GM19468 (cell line): Measurements from ENCODE around the gene PRPSAP2.
A peak's percentile ranks its signal among the peaks of the same experiment; 100 is the strongest.
"Not testable (repeated sequence)": the region's sequence is repeated elsewhere in the genome, so short reads cannot be mapped to it uniquely, and the experiment has no call there.

Source experiments
- ATAC-seq: cut with Tn5 transposase; IDR thresholded peaks from one replicate; pipeline ENCODE4 v1.9.1; 2021; ENCODE audit warnings: mild to moderate bottlenecking, moderate library complexity, moderate number of reproducible peaks; ENCODE audit not compliant: unreplicated experiment; ENCODE audit errors: extremely low read depth

PRPSAP2 gene

GRCh38 chr17:18857864-18858566 is at the start of gene PRPSAP2:
Gene PRPSAP2, plus strand, starts transcription at chr17:18858131. Its CDS starts 7,703 bp downstream, at chr17:18865834.
- no peak for ATAC-seq

DNA sequence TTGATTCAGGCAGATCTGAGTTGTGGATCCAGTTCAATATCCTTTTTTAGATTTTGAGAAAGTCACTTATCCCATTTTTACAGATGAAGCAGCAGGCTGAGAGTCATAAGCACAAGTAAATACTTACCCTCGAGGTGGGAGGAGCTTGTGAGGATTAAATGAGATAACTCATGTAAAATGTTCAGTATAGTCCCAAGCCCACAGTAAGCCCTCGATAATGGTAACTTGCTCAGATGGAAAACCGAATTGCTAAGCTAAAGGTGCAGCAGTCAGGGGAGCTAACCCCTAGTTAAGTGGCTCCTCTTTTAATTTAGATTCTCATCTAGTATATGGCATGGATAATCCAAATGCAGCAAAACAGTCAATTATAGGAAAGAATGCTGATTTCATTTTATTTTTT is 42.0 kb upstream of the PRPSAP2 start:
- not testable (repeated sequence) for ATAC-seq

DNA sequence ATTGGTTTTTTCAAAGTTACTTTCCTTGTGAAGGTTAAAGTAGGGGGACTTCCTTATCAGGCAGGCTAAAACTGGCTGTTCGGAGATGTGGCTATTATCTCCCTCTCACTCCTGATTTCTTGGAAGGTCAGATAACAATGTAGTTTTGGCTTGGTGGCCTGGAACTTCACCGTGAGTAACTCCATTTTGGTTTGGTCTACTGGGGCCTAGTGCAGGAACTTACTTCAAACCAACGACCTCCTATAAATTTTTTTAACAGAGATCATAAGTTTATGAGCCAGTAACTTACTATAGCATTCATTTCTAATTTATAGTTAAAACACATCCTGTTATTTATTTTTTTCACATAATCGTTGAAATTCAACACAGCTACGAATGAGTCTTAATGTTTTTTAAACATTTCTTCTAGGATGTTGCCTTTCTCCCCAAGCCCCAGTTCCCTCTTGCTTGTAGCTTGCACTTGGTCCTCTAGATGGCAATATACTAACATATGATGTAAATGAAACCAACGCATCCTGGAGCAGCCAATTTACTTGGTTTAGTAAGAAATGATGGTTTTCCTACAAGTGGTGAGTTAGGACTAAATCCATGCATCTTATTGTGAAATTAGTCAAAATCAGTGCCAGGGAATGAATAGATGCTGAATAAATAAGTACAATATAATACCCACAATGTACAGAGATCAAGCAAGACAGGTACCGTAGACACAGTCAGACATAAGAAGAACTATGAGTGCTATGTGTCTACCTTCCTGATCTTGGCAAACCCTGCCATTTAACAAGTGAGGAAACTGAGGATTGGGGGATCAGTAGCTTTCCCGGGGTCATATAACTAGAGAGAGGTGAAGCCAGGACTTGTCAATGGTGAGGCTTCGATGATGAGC is 41.2 kb upstream of the PRPSAP2 start:
- not testable (repeated sequence) for ATAC-seq

GRCh38 chr17:18821430-18821829 is 36.5 kb upstream of the PRPSAP2 start:
- not testable (repeated sequence) for ATAC-seq

DNA sequence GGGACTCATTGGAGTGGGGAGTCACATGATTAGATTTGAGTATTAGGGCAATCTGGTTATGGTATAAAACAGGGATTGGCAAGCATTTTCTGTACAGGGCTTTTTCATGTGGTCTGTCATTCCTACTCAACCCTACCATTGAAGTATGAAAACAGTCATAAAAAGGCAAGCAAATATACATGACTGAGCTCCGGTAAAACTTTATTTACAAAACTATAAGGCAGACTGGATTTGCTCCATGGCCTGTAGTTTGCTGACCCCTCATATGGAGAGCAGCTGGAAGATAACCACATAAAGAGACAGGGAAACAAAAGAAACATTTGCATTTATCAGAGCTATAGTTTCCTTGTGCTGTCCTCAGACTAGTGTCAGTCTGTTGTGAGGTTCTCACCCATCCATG is 30.3 kb upstream of the PRPSAP2 start:
- ATAC-seq: not testable (repeated sequence)

DNA sequence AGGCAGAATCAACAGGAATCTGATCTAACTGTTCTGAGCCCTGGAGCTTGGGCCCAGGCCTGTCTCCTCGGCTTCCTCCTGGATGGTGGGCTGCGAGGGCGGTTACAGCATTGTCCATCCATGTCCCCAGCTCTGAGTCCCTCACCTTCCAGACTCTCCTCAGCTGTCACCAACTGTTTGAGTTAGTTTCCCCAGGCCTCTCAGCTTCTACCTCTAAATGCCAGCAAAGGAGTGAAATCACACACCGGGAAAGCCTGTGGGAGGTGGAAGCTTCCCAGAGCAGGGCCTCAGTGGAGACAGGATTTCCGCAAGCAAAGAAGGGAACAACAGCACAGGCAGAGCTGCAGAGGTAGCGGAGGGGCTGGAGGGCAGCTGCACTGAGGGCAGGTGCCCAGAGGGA is 9.4 kb upstream of the PRPSAP2 start:
- ATAC-seq: no peak

GRCh38 chr17:18850679-18851078 is 7.3 kb upstream of the PRPSAP2 start:
- no peak for ATAC-seq

DNA sequence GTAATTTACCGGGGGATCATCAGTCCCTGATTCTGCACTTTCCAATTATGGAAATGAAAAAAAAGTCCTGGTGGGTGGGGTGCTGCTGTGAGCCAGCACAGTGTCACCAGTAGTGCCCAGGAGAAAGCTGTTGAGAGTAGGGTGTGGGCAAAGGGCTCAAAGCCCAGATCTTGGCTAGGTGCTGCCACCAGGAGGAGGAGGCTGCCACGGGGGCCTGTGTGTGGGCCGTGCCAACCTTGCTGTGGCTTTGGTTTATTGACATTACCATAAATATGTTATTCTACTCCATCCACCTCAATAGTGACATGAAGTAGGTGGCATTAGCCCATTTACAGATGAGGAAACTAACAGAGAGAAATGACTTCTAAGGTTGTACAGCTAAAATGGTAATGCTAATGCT is 6.7 kb upstream of the PRPSAP2 start:
- no peak for ATAC-seq

GRCh38 chr17:18854956-18855355 is 3.0 kb upstream of the PRPSAP2 start:
- no peak for ATAC-seq

DNA sequence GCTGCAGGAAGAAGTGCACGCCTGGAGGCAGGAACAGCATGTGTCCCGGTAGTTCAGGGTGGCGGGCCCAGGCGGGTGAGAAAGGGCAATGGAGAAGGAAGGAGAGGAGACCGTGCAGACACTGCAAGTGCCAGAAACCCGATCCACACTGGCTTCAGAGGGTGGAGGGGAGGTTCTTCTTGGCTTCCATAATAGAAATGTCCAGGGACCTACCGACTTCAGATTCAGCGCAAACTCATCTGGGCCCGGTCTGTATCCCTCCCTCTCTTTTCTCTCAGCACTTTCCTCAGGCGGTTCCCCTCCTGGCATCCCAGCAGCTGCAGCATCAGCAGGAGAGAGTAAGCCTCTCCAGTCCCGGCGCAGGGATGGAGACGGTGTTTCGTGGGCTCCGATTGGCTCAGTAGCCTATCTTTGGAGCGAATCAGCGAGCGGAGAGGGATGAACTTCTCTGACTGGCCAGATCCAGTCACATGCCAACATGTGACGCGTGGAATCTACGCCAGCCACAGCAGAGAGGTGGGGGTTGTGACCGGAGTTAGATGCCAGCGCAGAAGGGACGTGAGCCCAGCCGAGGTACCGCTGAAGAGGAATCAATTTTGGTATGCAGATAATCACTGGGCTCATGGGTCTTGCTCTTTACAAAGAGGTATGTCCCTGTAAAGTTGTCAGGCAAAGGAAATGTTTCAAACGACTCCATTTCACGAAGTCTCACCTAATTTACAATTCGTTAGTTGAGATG is 1.9 kb upstream of the PRPSAP2 start:
- ATAC-seq: peak; percentile 78

DNA sequence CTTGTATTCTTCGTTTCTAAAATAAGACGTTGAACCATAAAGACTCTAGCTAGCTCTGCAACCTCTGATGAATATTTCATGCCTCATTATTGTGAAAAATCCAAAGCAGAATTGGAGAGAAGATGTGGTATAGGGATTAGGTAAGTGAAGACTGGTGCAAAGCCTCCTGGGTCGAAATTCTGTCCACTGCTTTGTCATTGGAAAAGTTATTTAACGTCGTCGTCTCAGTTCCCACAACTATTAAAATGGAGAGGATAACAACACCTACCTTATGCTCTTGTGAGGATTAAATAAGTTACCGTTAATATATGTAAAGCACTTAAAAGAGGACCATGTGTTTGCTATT is 1.4 kb upstream of the PRPSAP2 start:
- no peak for ATAC-seq

DNA sequence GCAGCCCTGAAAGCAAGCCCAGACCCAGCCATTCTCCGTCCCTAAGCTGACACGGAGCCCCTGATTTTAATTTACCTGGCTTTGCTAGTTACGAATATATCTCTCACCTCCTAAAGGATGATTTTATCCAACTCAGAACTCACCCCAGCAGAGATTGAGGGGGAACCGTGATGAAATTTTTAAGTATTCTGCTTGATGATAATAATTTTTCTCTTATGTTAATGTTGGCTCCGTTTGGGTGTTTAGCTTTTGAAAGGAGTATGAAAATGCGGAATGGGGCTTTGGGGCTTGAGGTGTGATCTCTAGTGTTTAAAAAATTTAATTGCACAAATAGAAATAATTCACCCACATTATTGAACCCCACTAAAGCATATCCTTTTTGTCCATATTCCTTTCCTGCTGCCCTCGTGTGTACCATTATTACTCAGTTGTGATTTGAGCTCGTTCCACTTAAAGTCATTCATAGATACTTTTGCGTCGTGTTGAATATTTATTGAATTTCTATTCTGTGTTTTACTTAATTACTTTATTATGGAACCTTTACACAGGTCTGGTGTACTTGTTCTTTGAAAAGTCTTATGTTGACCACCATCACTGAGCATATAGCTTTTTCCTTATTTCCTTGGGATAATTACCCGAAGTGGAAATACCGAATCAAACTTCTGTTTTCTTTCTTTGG is 775 bp downstream of the PRPSAP2 start:
- no peak for ATAC-seq

DNA sequence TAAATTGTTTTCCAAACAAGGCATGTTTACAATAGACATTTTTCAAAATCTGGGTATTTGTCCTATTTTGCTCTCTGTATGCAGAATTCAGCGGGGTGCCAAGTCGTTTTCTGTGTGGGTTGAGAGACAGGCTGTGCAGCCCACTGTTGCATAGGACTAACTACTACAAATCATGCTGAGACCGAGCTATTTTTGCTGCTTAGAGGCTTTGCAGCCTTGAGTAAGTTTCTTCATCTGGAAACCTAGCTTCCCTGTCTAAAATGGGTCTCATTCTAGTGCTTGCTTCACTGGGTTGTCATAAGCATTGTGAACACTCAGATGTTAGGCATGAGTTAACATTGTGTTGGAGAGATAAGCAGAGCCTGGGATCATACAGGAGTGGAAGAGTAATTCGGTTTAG is 1.3 kb downstream of the PRPSAP2 start:
- no peak for ATAC-seq

- no peak for ATAC-seq
Measured at GRCh38 chr17:18860161-18860972, 2.4 kb downstream of the PRPSAP2 start.

GRCh38 chr17:18862011-18862410 is 4.1 kb downstream of the PRPSAP2 start:
- ATAC-seq: no peak

- not testable (repeated sequence) for ATAC-seq
Measured at GRCh38 chr17:18864996-18865395, 7.1 kb downstream of the PRPSAP2 start.

DNA sequence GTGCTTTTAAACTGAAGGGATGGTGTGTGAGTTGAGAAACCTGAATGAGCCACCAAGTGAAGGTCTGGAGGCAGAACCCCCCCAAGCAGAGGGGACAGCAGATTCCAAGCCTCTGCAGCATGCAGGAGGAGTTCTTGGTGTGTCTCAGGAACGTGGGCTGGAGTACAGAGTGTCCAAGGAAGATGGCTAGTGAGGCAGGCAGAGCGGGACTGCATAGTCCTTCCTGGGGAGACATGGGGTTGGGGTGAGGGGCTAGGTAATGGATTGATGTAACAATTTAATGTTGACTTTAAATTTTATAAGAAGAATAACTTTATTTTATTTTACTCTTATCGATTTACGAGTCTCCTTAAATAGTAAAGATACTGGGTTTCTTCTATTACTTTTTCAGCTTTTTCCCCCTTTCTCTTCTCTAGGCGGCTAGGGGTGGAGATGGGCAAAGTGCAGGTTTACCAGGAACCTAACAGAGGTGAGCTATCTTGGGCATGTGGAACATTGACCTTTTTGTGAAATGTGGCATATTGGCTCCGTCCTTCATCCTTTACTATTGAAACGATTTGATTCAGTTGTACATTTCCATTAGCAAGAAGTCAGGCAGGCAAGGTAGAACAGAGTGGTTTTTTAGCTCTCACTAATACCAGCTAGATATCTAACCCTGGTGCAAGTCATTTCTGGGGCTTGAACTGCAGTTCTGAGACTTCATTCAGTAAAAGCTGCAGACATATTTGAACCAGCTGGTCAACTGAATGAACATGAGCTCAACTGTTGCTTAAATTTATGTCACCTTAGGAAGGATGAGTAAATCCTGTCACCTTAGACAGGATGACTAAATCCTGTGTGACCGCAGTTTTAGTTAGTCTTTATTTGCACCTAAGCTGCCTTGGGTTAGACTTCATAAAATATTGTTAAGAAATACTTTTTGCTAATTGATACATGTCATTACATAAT is 9.2 kb downstream of the PRPSAP2 start:
- no peak for ATAC-seq

- ATAC-seq: no peak
Measured at GRCh38 chr17:18877104-18877645, 19.2 kb downstream of the PRPSAP2 start.
